HG03460 (cell line): ENCODE results near the gene SULT1A1.
"Not testable (repeated sequence)": the region's sequence is repeated elsewhere in the genome, so short reads cannot be mapped to it uniquely, and the experiment has no call there.

ENCODE experiments used
- ATAC-seq: cut with Tn5 transposase; IDR thresholded peaks from one replicate; pipeline ENCODE4 v1.9.1; 2021; ENCODE audit not compliant: unreplicated experiment

SULT1A1 gene

GRCh38 chr16:28591355-28591754, 18.5 kb downstream of the SULT1A1 start:
- no peak for ATAC-seq

DNA sequence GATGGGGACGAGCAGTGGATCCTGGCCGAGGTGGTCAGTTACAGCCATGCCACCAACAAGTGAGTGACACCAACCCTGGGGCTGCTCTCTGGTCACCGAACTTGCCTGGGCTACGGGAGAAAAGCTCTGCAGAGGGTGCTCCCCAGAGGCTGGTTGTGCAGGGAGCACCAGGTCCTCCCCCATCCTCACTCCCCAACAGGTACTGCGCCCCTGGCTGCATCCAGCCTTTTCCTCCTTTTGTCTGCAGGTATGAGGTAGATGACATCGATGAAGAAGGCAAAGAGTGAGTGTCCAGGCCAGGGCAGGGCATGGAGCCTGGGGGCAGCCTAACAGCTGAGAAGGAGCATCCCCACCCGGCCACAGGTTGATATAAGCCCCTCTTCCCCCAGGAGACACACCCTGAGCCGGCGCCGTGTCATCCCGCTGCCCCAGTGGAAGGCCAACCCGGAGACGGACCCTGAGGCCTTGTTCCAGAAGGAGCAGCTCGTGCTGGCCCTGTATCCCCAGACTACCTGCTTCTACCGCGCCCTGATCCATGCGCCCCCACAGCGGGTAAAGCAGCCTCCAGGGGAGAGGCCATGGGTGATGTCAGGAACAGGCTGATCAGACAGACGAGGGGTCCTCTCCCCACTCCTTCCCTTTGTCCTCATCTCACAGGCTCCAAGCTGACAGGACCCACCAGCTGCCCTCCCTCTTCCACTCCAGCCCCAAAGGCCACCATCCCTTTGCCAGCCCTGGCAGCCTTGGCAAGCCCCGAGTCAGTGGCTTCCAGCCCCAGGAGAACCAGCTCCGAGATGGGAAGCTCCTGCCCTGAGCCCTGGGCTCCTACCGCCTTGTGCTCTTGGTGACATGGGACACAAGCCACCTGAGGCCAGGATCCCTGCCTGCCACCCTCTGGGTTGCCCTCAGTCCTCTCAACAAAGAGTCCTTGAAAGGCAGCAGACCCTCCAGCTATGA, 19.2 kb downstream of the SULT1A1 start:
- ATAC-seq, result no peak

DNA sequence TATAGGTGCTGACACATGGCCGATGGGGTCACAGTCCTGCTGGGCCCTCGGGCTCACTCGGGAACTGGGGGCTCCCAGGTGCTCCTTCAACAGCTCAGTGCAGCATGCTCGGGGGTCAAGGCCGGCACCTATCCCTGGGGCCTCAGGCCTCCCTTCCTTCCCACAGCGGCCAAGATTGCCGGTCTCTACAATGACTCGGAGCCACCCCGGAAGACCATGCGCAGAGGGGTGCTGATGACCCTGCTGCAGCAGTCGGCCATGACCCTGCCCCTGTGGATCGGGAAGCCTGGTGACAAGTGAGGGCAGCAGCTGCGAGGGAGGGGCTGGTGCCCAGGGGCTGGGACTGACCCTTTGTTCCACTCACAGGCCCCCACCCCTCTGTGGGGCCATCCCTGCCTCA, 19.9 kb downstream of the SULT1A1 start:
- ATAC-seq, result no peak

- ATAC-seq, result no peak
Observed at GRCh38 chr16:28589069-28589468, 20.8 kb downstream of the SULT1A1 start.

DNA sequence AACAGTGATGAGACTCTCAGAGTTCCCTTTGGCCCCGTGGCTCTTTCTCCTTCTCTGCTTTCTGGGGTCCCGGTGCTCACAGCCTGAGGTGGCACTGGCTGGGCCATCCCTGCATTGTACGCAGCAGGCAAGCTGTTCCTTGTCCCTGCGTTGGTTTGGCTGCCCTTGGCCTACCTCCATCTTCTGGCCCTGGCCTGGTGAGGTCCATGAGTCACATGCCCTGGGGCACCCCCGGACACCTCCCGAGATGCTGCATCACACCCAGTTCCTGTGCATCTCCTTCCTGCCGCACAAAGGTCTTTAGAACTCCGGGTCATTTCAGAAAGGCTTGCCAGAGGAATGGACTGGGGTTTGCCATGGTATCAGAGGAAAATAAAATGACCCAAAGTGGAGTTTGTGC, 22.5 kb downstream of the SULT1A1 start:
- ATAC-seq, result no peak

- ATAC-seq, result no peak
Observed at GRCh38 chr16:28586466-28586865, 23.4 kb downstream of the SULT1A1 start.

DNA sequence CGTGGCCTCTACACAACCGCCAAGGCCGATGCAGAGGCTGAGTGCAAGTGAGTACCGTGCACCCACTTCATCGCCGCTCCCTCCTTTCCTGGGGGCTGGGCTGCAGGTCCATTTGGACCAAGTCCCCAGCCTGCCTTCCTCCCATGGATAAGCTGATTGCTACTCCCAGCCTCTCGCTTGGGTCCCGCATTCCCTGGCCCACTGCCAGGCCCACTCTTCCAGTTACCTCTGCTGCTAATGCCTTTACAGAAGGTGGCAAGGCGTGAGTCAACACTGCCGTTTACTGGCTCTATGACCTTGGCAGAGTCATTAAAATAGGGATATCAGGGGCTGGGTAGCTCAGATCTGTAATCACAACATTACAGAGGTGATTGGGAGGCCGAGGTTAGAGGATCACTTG, 24.2 kb downstream of the SULT1A1 start:
- no peak for ATAC-seq

- ATAC-seq, result no peak
Observed at GRCh38 chr16:28580726-28581315, 29.0 kb downstream of the SULT1A1 start.

DNA sequence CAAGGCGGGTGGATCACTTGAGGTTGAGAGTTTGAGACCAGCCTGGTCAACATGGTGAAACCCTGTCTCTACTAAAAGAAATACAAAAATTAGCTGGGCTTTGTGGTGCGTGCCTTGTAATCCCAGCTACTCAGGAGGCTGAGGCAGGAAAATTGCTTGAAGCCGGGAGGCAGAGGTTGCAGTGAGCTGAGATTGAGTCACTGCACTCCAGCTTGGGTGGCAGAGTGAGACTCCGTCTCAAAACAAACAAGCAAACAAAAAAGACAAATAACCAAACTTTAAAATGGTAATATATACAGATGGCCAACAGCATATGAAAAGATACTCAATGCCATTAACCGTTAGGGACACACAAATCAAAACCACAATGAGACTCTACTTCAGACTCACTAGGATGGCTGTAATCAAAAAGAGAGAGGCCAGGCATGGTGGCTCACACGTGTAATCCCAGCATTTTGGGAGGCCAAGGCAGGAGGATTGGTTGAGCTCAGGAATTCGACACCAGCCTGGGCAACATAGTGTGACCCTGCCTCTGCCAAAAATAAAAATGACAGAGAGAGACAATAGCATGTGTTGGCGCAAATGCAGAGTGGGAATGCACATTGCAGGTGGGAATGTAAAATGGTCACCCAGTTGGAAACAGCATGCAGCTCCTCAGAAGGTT, 34.3 kb downstream of the SULT1A1 start:
- ATAC-seq, result no peak

GRCh38 chr16:28574925-28575324, 34.9 kb downstream of the SULT1A1 start:
- no peak for ATAC-seq

DNA sequence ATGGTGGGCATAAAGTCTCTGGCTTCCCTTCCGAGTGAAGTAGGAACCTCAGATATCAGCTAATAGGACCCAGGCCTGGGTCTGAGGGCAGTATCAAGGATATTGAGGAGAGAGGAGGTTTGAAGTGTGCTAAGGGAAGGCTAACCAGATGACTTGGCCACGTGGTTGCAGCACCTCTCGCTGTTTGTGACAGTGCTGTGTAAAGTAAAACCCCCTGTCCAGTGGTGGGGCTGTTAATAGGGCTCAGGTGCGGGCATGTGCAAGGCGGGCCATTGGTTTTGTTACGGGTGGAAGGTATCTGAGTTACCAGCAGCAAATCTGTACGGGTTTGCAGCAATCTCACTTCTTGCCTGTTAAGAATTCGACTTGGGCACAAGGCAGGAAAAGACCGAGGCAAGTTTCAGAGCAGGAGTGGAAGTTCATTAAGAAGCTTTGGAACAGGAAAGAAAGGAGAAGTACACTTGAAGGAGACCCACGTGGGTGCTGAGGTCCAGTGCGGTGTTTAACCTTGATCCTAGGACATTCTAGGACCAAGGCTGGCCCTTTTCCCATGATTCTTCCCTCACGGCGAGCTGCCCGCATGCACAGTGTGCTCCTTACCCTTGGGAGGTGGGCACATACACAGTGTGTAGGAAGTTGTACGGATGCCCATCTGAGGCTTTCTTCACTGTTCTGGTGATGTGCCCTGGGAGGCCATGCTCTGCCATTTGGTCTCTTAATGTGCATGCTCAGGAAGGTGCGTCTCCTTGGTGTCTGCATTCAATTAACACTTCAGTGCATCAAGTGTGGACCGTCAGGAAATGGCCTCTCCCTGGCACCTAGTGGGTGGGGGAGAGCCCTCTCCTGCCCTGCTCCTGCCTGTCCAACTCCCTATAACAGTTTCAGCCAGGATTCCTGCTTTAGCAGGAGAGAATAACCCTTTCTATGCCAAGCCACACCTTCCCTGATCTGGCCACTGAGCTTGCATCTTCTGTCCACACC, 35.8 kb downstream of the SULT1A1 start:
- no peak for ATAC-seq

DNA sequence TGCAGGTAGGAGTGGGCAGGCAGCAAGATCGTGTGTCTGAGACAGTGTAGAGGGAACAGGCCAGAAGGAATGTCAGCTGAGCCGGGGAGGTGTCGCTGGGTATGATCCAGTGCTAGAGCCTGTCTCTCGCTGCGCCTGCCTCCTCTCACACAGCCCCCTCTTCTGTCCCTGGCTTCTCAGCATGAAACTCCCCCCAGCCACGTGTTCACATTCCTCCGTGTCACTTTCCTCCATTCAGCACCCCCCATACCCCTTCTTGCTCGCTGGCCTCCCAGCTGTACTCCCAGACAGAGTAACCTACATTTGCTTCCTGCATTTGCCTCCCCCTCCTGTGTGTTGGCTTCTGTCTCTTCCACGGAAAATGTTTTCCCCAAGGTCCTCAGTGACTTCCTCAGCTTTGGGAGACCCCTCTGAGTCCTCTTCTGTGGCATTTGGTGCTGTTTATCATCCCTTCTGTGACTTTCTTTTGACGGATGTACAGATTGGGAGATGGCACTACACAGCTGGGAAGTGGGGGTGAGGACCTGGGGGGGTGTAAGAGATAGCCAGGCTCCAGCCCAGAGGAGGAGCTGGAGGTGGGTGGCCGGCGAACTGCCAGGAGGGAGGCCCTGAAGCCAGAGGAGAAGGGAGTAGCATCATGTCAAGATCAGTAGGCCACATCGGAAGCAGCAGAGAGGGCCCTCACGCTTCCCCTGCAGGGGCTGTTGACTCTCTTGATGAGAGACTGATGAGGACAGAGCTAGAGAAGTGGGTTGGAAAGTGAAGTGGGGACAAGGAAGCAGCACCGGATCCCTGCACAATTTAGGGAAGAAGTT, 36.9 kb downstream of the SULT1A1 start:
- ATAC-seq, result no peak

DNA sequence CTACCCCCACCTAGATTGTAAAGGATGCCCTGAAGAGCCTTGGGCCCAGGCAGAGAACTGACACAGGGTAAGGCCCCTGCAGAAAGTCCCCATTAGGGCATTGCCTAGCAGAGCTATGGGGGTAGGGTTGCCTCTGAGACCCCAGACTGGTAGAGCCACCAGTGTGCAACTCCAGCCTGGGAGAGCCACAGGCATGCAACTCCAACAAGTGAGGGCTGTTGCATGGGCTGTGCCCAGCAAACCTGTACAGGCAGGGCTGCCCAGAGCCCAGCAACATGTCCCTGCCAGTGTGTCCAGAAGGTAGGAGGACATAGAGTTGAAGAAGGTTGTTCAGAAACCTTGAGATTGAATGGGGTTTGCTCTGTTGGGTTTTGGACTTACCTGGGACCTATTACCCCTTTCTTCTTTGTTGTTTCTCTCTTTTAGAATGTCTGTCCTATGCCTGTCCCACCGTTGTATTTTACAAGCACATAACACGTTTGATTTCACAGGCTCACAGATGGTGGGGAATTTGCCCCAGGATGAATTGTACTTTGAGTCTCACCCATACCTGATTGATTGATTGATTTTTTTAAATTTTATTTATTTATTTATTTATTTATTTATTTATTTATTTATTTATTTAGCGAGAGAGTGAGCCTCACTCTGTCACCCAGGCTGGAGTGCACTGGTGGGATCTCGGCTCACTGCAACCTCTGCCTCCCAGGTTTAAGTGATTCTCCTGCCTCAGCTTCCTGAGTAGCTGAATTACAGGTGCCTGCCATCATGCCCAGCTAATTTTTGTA, 39.7 kb downstream of the SULT1A1 start:
- no peak for ATAC-seq

GRCh38 chr16:28569021-28569420, 40.8 kb downstream of the SULT1A1 start:
- ATAC-seq, result no peak

DNA sequence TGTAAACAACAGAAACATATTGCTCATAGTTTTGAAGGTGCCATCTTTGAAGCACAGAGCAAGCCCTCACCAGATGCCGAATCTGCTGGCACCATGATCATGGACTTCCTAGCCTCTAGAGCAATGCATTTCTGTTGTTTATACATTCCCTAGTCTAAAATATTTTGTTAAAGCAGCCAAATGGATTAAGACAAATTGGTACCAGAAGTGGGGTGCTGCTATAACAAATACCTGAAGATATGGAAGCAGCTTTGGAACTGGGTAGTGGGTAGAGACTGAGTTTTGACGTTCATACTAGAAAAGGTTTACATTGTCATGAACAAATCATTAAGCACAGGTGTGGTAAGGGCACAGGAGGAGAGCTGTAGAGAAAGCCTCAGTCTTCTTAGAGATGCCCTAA, 42.6 kb downstream of the SULT1A1 start:
- no peak for ATAC-seq

DNA sequence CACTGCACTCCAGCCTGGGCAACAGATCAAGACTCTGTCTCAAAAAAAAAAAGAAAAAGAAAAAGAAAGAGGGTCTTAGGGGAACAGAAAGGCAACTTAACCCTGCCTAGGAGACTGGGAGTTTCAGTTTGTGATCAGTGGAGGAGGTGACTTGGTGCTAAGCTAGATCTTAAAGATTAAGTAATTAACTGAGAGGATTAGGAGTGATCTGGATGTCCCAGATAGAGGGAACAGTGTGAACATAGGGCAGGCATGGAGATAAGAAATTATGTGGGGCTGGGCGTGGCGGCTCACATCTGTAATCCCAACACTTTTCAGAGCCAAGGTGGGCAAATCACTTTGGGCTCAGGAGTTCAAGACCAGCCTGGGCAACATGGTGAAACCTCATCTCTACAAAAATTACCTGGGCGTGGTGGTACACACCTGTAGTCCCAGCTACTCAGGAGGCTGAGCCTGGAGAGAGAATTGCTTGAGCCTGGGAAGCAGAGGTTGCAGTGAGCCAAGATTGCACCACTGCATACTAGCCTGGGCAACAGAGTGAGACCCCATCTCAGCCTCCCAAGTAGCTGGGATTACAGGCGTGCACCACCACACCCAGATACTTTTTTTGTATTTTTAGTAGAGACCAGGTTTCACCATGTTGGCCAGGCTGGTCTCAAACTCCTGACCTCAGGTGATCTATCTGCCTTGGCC, 43.5 kb downstream of the SULT1A1 start:
- ATAC-seq, result not testable (repeated sequence)

- no peak for ATAC-seq
Observed at GRCh38 chr16:28563218-28563617, 46.6 kb downstream of the SULT1A1 start.

DNA sequence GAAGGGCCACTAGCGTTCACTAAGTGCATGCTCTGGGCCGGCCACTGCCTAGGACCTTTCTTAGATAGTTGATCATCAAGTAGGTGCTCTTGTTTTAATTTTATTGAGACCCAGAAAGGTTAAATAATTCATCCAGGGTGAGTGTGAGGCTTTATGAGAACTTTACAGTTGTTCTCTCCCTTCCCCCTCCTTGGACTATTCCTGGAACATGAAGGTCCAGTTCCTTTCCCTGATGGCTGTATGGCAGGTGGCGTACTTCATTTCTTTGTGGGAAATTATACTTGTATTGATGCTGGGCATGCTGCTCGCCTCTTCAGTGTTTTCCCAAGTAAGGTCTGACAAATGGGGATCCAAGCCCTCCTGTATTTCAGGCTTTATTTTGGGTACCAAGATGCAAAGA, 47.6 kb downstream of the SULT1A1 start:
- no peak for ATAC-seq
